Fibroblast of lung (primary cell): Measurements from ENCODE around the gene RPL22. TPM values are rescaled to one million over a fixed set of nuclear protein-coding genes. Genes with fewer than 3 reads are reported as not detected.

Experiments
- DNase-seq, 2 donors: peaks; one replicate each; pipeline versions ENCODE4 v3.0.0 to v3.0.0-alpha.2; 2010; ENCODE audit warnings: low read depth in 2 of 2
- H2AFZ ChIP-seq: 2 replicates; pipeline ENCODE4 v1.5.1; 2012; ENCODE audit warnings: low read length, control low read depth, inconsistent platforms
- H3K27ac ChIP-seq: 2 replicates; pipeline ENCODE4 v1.5.1; 2011; ENCODE audit warnings: low read length, control low read depth; ENCODE audit not compliant: insufficient read depth
- H3K27me3 ChIP-seq: 2 replicates; pipeline ENCODE4 v1.5.1; 2011; ENCODE audit warnings: mild to moderate bottlenecking, low read length; ENCODE audit not compliant: control insufficient read depth, insufficient read depth
- H3K36me3 ChIP-seq: 2 replicates; pipeline ENCODE4 v1.5.1; 2011; ENCODE audit warnings: low read length; ENCODE audit not compliant: control insufficient read depth, insufficient read depth
- H3K4me1 ChIP-seq: 2 replicates; pipeline ENCODE4 v1.5.1; 2011; ENCODE audit warnings: low read length; ENCODE audit not compliant: control insufficient read depth, insufficient read depth; ENCODE audit errors: extremely low read depth
- H3K4me2 ChIP-seq: 2 replicates; pipeline ENCODE4 v1.5.1; 2011; ENCODE audit warnings: low read length, control low read depth; ENCODE audit not compliant: insufficient read depth; ENCODE audit errors: extremely low read depth
- H3K4me3 ChIP-seq, 4 experiments: fragments of 200-600 bp in 1 of 4; sonication (generic) in 1 of 4; replicated peaks in 1 of 4; 2 replicates each; pipeline ENCODE4 v1.5.1; 2011 to 2016; ENCODE audit warnings: low read length in 4 of 4, low read depth in 3 of 4, mild to moderate bottlenecking in 3 of 4, control low read depth in 2 of 4, inconsistent platforms in 1 of 4, mixed read lengths in 1 of 4; ENCODE audit not compliant: insufficient read depth in 1 of 4; ENCODE audit errors: control extremely low read depth in 1 of 4
- H3K79me2 ChIP-seq: 2 replicates; pipeline ENCODE4 v1.5.1; 2012; ENCODE audit warnings: mild to moderate bottlenecking, low read length, inconsistent platforms; ENCODE audit not compliant: control insufficient read depth, insufficient read depth
- H3K9ac ChIP-seq: 2 replicates; pipeline ENCODE4 v1.5.1; 2011; ENCODE audit warnings: mild to moderate bottlenecking, low read length, control low read depth; ENCODE audit not compliant: insufficient read depth
- H3K9me3 ChIP-seq: 2 replicates; pipeline ENCODE4 v1.5.1; 2012; ENCODE audit warnings: low read depth, low read length; ENCODE audit not compliant: control insufficient read depth, insufficient read depth
- H4K20me1 ChIP-seq: 2 replicates; pipeline ENCODE4 v1.5.1; 2011; ENCODE audit warnings: low read length; ENCODE audit not compliant: control insufficient read depth, insufficient read depth; ENCODE audit errors: extremely low read depth
- CTCF ChIP-seq, 2 donors: IDR thresholded peaks in 1 of 2; conservative IDR thresholded peaks in 1 of 2; 1 replicate in 1 of 2; 2 replicates in 1 of 2; pipeline ENCODE4 v1.5.1; 2011 to 2012; ENCODE audit warnings: low read length in 2 of 2, control low read depth in 1 of 2, inconsistent platforms in 1 of 2, low read depth in 1 of 2, mild to moderate bottlenecking in 1 of 2
- EZH2 ChIP-seq: IDR thresholded peaks from 2 replicates; pipeline ENCODE4 v1.5.1; 2012; ENCODE audit warnings: low read length, control low read depth, mild to moderate bottlenecking; ENCODE audit errors: missing control alignments
- polyA plus RNA-seq, 2 donors: library from polyadenylated mRNA; depleted of rRNA in 1 of 2; stranded (reverse) in 1 of 2; unstranded in 1 of 2; fragments of >200 nt; gene quantifications; 2 replicates each; pipeline ENCODE4 v1.2.1, GENCODE V29; 2011 to 2012; ENCODE audit warnings: missing spikeins in 1 of 2
- total RNA-seq: library from RNA; depleted of rRNA; stranded (reverse); fragments of >200 nt; gene quantifications from 2 replicates; pipeline ENCODE4 v1.2.1, GENCODE V29; 2014

Gene RPL22
- total and polyA plus RNA-seq, 2 donors (not counting 1 experiment from before 2014, with no cell fraction given): 159 to 369 TPM

GRCh38 chr1:6170116-6170741, 29.2 kb downstream of the RPL22 start:
- H2AFZ ChIP-seq: no peak overlapping the region
- no peak for TF ChIP-seq CTCF (conservative IDR thresholded peaks at IDR 0.05 in 1 of 2, IDR thresholded peaks at IDR 0.05 in 1 of 2; ENCODE audit: low read depth in 1 of 2, low read length in 2 of 2)
- no peak for TF ChIP-seq EZH2
- no peaks in the 10 kb centered on the region for H3K36me3 ChIP-seq
- no peaks in the 10 kb centered on the region for H4K20me1 ChIP-seq
- no peak overlapping the region for H3K4me3 ChIP-seq
- H3K4me2 ChIP-seq: no peak overlapping the region
- DNase-seq: no peak
- no peaks in the 10 kb centered on the region for H3K4me1 ChIP-seq
- no peaks in the 10 kb centered on the region for H3K79me2 ChIP-seq
- no peak overlapping the region for H3K9ac ChIP-seq
- no peaks in the 10 kb centered on the region for H3K27me3 ChIP-seq
- H3K27ac ChIP-seq: no peak overlapping the region
- H3K9me3 ChIP-seq: no peaks in the 10 kb centered on the region

GRCh38 chr1:6168947-6169586, 30.3 kb downstream of the RPL22 start:
- no peak for DNase-seq

More at GRCh38 chr1:6168947-6169586, 30.3 kb downstream of the RPL22 start:
- Histone ChIP-seq H3K79me2 (no peaks in the 10 kb centered on the region), H4K20me1 (no peaks in the 10 kb centered on the region), H3K4me1 (no peaks in the 10 kb centered on the region), H3K9me3 (no peaks in the 10 kb centered on the region), H3K4me2 (no peak overlapping the region), H3K27me3 (no peaks in the 10 kb centered on the region), H2AFZ (no peak overlapping the region), H3K4me3 (no peak overlapping the region), H3K36me3 (no peaks in the 10 kb centered on the region), H3K9ac (no peak overlapping the region), H3K27ac (no peak overlapping the region)
- TF ChIP-seq EZH2 (no peak), CTCF (conservative IDR thresholded peaks at IDR 0.05 in 1 of 2, IDR thresholded peaks at IDR 0.05 in 1 of 2; ENCODE audit: low read depth in 1 of 2, low read length in 2 of 2) (no peak)
